ENCODE data around the gene RNF145. TPM values are rescaled to one million over a fixed set of nuclear protein-coding genes. Genes with fewer than 3 reads are reported as not detected.
"Not testable (repeated sequence)": the region's sequence is repeated elsewhere in the genome, so short reads cannot be mapped to it uniquely, and the experiment has no call there.

RNF145 gene
- total and polyA plus RNA-seq, 7 donors, result 6.5 to 91.0 (median 39.3) TPM

- H3K9me3 ChIP-seq, result peaks cover 0 to 4% (median 0%) of the 10 kb centered on the region in 4 donors
- no peak overlapping the region for H3K27ac ChIP-seq
- intact Hi-C loops (cut with DNase I), result no loop called here
- WGBS, 2 donors, result 91 to 94% methylated on average over 6 of the region's 6 CpGs
- DNase-seq, result no peak
- no peaks in the 10 kb centered on the region for H3K36me3 ChIP-seq
- no peak overlapping the region for H3K4me3 ChIP-seq
- H3K27me3 ChIP-seq, result no peaks in the 10 kb centered on the region
- H3K4me1 ChIP-seq, result no peaks in the 10 kb centered on the region
- no peak for TF ChIP-seq EP300 (IDR thresholded peaks at IDR 0.05)
- no peak for TF ChIP-seq POLR2AphosphoS5 (IDR thresholded peaks at IDR 0.05)
These were observed 81.2 kb downstream of the RNF145 start for GRCh38 chr5:159128070-159128541.

- intact Hi-C loops (cut with DNase I), result no loop called here
- Histone ChIP-seq H3K36me3 (no peaks in the 10 kb centered on the region), H3K4me3 (no peak overlapping the region), H3K4me1 (no peaks in the 10 kb centered on the region), H3K27ac (no peak overlapping the region), H3K27me3 (no peaks in the 10 kb centered on the region), H3K9me3 (peaks cover 0 to 4% (median 0%) of the 10 kb centered on the region in 4 donors)
- DNase-seq, result no peak
- WGBS, 2 donors, result 80 to 86% methylated on average over 3 of the region's 3 CpGs
- TF ChIP-seq POLR2A (IDR thresholded peaks at IDR 0.05) (no peak), POLR2AphosphoS5 (IDR thresholded peaks at IDR 0.05) (no peak), EP300 (IDR thresholded peaks at IDR 0.05) (no peak)
- TF ChIP-seq, protein P1, sequence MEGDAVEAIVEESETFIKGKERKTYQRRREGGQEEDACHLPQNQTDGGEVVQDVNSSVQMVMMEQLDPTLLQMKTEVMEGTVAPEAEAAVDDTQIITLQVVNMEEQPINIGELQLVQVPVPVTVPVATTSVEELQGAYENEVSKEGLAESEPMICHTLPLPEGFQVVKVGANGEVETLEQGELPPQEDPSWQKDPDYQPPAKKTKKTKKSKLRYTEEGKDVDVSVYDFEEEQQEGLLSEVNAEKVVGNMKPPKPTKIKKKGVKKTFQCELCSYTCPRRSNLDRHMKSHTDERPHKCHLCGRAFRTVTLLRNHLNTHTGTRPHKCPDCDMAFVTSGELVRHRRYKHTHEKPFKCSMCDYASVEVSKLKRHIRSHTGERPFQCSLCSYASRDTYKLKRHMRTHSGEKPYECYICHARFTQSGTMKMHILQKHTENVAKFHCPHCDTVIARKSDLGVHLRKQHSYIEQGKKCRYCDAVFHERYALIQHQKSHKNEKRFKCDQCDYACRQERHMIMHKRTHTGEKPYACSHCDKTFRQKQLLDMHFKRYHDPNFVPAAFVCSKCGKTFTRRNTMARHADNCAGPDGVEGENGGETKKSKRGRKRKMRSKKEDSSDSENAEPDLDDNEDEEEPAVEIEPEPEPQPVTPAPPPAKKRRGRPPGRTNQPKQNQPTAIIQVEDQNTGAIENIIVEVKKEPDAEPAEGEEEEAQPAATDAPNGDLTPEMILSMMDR (IDR thresholded peaks at IDR 0.05), result no peak
These were observed 85.7 kb downstream of the RNF145 start for GRCh38 chr5:159123700-159124099.

- intact Hi-C loops (cut with DNase I), result no loop called here
- Histone ChIP-seq H3K27me3 (no peaks in the 10 kb centered on the region), H3K27ac (no peak overlapping the region), H3K9me3 (peaks cover 0 to 4% (median 0%) of the 10 kb centered on the region in 4 donors), H3K4me3 (no peak overlapping the region), H3K4me1 (no peaks in the 10 kb centered on the region), H3K36me3 (no peaks in the 10 kb centered on the region)
- TF ChIP-seq POLR2A (IDR thresholded peaks at IDR 0.05) (no peak), POLR2AphosphoS5 (IDR thresholded peaks at IDR 0.05) (no peak), EP300 (IDR thresholded peaks at IDR 0.05) (no peak)
- TF ChIP-seq, protein P1 (IDR thresholded peaks at IDR 0.05), result no peak
- DNase-seq, result no peak
- 80 to 86% methylated on average over 2 of the region's 2 CpGs for WGBS, 2 donors
These were observed 86.2 kb downstream of the RNF145 start for GRCh38 chr5:159123189-159123588.

DNA sequence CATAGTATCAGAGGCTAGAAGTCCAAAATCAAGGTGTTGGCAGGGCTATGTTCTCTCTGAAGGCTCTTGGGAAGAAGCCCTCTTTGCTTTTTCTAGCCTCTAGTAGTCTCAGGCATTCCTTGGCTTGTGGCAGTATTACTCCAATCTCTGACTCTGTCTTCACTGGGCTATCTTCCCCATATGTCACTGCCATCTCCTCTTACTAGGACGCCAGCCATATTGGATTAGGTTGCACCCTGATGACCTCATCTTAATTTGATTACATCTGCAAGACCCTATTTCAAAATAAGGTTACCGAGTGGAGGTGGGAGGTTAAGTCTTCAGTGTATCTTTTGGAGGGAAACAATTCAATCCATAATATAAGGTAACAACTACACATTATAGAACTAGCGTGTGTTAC lies 88.3 kb downstream of the RNF145 start:
- Histone ChIP-seq H3K36me3 (no peaks in the 10 kb centered on the region), H3K4me3 (no peak overlapping the region), H3K4me1 (no peaks in the 10 kb centered on the region), H3K9me3 (peaks cover 0 to 4% (median 0%) of the 10 kb centered on the region in 4 donors), H3K27ac (no peak overlapping the region), H3K27me3 (no peaks in the 10 kb centered on the region)
- TF ChIP-seq POLR2AphosphoS5 (IDR thresholded peaks at IDR 0.05) (no peak), POLR2A (IDR thresholded peaks at IDR 0.05) (no peak), EP300 (IDR thresholded peaks at IDR 0.05) (no peak)
- TF ChIP-seq, protein P1 (IDR thresholded peaks at IDR 0.05), result no peak
- 91 to 92% methylated on average over 3 of the region's 3 CpGs for WGBS, 2 donors
- DNase-seq, result no peak
- intact Hi-C loops (cut with DNase I), result no loop called here

DNA sequence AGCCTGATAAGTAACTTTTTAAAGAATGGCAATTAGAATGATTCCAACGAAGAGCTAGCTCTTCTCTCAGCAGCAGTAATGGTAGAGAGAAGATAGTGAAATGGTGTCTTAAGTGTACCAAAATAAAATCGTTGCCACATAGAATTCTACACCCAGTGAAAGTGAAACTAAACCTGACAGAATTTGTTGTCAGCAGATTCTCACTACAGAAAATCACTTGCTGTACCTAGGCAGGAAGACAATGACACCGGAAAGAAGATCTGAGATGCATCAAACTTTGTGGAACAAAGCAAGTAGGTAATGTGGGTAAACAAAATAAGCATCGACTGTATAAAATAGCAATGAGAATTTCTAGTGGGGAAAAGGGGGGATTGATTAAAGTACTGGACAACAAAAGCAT lies 88.9 kb downstream of the RNF145 start:
- intact Hi-C loops (cut with DNase I), result no loop called here
- H3K27me3 ChIP-seq, result no peaks in the 10 kb centered on the region
- TF ChIP-seq POLR2AphosphoS5 (IDR thresholded peaks at IDR 0.05) (no peak), EP300 (IDR thresholded peaks at IDR 0.05) (no peak), POLR2A (IDR thresholded peaks at IDR 0.05) (no peak)
- TF ChIP-seq, protein P1 (IDR thresholded peaks at IDR 0.05), result no peak
- no peak overlapping the region for H3K27ac ChIP-seq
- H3K36me3 ChIP-seq, result no peaks in the 10 kb centered on the region
- H3K4me1 ChIP-seq, result no peaks in the 10 kb centered on the region
- no peak overlapping the region for H3K4me3 ChIP-seq
- peaks cover 0 to 4% (median 0%) of the 10 kb centered on the region in 4 donors for H3K9me3 ChIP-seq
- WGBS, 2 donors, result 45 to 50% methylated on average over 4 of the region's 4 CpGs
- no peak for DNase-seq

- H3K9me3 ChIP-seq; H3K36me3 ChIP-seq; H3K27me3 ChIP-seq; H3K27ac ChIP-seq; DNase-seq; H3K4me1 ChIP-seq; intact Hi-C loops (cut with DNase I); H3K4me3 ChIP-seq: not testable (repeated sequence)
- 71 to 74% methylated on average over 4 of the region's 4 CpGs for WGBS, 2 donors
These were observed 89.5 kb downstream of the RNF145 start for GRCh38 chr5:159119842-159120241.

DNA sequence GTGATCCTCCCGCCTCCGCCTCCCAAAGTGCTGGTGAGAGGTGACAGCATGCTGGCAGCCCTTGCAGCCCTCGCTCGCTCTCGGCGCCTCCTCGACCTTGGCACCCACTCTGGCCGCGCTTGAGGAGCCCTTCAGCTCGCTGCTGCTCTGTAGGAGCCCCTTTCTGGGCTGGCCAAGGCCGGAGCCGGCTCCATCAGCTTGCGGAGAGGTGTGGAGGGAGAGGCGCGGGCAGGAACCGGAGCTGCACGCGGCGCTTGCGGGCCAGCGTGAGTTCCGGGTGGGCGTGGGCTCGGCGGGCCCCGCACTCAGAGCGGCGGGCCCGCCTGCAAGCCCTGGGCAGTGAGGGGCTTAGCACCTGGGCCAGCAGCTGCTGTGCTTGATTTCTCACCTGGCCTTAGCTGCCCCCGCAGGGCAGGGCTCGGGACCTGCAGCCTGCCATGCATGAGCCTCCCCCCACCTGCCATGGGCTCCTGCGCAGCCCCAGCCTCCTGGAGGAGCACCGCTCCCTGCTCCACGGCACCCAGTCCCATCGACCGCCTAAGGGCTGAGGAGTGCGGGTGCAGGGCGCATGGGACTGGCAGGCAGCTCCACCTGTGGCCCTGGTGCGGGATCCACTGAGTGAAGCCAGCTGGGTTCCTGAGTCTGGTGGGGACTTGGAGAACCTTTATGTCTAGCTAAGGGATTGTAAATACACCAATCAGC lies 90.2 kb downstream of the RNF145 start:
- intact Hi-C loops (cut with DNase I); H3K4me3 ChIP-seq; H3K9me3 ChIP-seq; DNase-seq; H3K4me1 ChIP-seq; H3K27ac ChIP-seq; H3K36me3 ChIP-seq; H3K27me3 ChIP-seq: not testable (repeated sequence)
- 93 to 96% methylated on average over 39 of the region's 39 CpGs for WGBS, 2 donors
